Body of pancreas (tissue), 4 donors: Measurements from ENCODE around the gene PDE4D. TPM values are rescaled to one million over a fixed set of nuclear protein-coding genes. Genes with fewer than 3 reads are reported as not detected.
A peak's percentile ranks its signal among the peaks of the same experiment; 100 is the strongest.

Experiments
- ATAC-seq: fragments of 150-250 bp; one replicate; pipeline ENCODE4 v1.9.1; 2016
- DNase-seq, 4 donors: peaks; one replicate each; pipeline ENCODE4 v3.0.0-alpha.2; 2019
- H3K27ac ChIP-seq, 4 donors: fragments of 200-600 bp; sonication (generic); 1 replicate in 3 of 4; 2 replicates in 1 of 4; pipeline versions ENCODE4 v1.5.1 to v1.6.1; 2016 to 2019; ENCODE audit warnings: mild to moderate bottlenecking in 1 of 4, mixed read lengths in 1 of 4, moderate library complexity in 1 of 4
- H3K27me3 ChIP-seq, 2 donors: fragments of 200-600 bp; sonication (generic); one replicate each; pipeline ENCODE4 v1.6.0; 2016; ENCODE audit warnings: mild to moderate bottlenecking in 1 of 2
- H3K36me3 ChIP-seq, 2 donors: fragments of 200-600 bp; sonication (generic); replicated peaks in 1 of 2; 2 replicates each; pipeline ENCODE4 v1.5.1; 2016; ENCODE audit warnings: low read depth in 2 of 2; ENCODE audit not compliant: insufficient read depth in 1 of 2
- H3K4me1 ChIP-seq: fragments of 200-600 bp; sonication (generic); one replicate; pipeline ENCODE4 v1.6.0; 2016
- H3K4me3 ChIP-seq, 2 donors: fragments of 200-600 bp; sonication (generic); 1 replicate in 1 of 2; 2 replicates in 1 of 2; pipeline ENCODE4 v1.5.1; 2016 to 2019
- H3K9me3 ChIP-seq, 3 donors: fragments of 200-600 bp; sonication (generic); 1 replicate in 2 of 3; 2 replicates in 1 of 3; pipeline ENCODE4 v1.5.1; 2016
- CTCF ChIP-seq, 7 experiments: fragments of 450-650 bp in 4 of 7; fragments of 200-600 bp in 3 of 7; sonication (generic) in 3 of 7; IDR thresholded peaks; one replicate each; pipeline ENCODE4 v1.5.1; 2016 to 2019; ENCODE audit warnings: antibody characterized with exemption in 7 of 7
- POLR2A ChIP-seq, 3 donors: fragments of 450-650 bp; IDR thresholded peaks; one replicate each; pipeline ENCODE4 v1.6.1; 2016; ENCODE audit warnings: antibody characterized with exemption in 3 of 3, mild to moderate bottlenecking in 2 of 3
- whole genome bisulfite sequencing, 2 donors: methylation state at CpG; one replicate each; pipeline ENCODE4 v1.1.5; 2017; 5-methylcytosine and 5-hydroxymethylcytosine counted together
- intact Hi-C: fragments of 100-400 bp; cut with DNase I; formaldehyde crosslinking; loops from one replicate; pipeline ENCODE4 v1.15.1; 2023
- total RNA-seq, 2 donors: library from RNA; depleted of rRNA; stranded (reverse); fragments of >200 nt; gene quantifications; one replicate each; pipeline ENCODE4 v1.1.0, GENCODE V29; 2016

PDE4D gene
- total RNA-seq, 2 donors from 2014 or later = 8.6 to 9.2 TPM

GRCh38 chr5:59660737-59661136, 232.8 kb downstream of the PDE4D start:
- Histone ChIP-seq H3K36me3 (no peaks in the 10 kb centered on the region), H3K9me3 (no peaks in the 10 kb centered on the region), H3K4me3 (no peak overlapping the region), H3K4me1 (no peaks in the 10 kb centered on the region), H3K27me3 (no peaks in the 10 kb centered on the region), H3K27ac (no peak overlapping the region)
- TF ChIP-seq CTCF (IDR thresholded peaks at IDR 0.05) = peak in 5 of 7 experiments; percentile 19 to 41 (median 34)
- TF ChIP-seq POLR2A (IDR thresholded peaks at IDR 0.05) = no peak
- DNase-seq (no peak), ATAC-seq (no peak)
- intact Hi-C loops = loop anchor here (10.0 kb wide), 1 partner anchor 256 kb away; no protein-coding TSS in a partner anchor
- WGBS, 2 donors = 10 to 13% methylated on average over 1 of the region's 1 CpG

- intact Hi-C loops = no loop called here
- no peaks in the 10 kb centered on the region for H3K27me3 ChIP-seq
- TF ChIP-seq POLR2A (IDR thresholded peaks at IDR 0.05) (no peak), CTCF (IDR thresholded peaks at IDR 0.05) (no peak)
- no peaks in the 10 kb centered on the region for H3K36me3 ChIP-seq
- no peak for ATAC-seq
- H3K4me1 ChIP-seq = no peaks in the 10 kb centered on the region
- H3K27ac ChIP-seq = no peak overlapping the region
- no peak for DNase-seq
- WGBS, 2 donors = 79 to 82% methylated on average over 5 of the region's 5 CpGs
- no peaks in the 10 kb centered on the region for H3K9me3 ChIP-seq
- H3K4me3 ChIP-seq = no peak overlapping the region
Measured at GRCh38 chr5:59656351-59657254, 236.9 kb downstream of the PDE4D start.

DNA sequence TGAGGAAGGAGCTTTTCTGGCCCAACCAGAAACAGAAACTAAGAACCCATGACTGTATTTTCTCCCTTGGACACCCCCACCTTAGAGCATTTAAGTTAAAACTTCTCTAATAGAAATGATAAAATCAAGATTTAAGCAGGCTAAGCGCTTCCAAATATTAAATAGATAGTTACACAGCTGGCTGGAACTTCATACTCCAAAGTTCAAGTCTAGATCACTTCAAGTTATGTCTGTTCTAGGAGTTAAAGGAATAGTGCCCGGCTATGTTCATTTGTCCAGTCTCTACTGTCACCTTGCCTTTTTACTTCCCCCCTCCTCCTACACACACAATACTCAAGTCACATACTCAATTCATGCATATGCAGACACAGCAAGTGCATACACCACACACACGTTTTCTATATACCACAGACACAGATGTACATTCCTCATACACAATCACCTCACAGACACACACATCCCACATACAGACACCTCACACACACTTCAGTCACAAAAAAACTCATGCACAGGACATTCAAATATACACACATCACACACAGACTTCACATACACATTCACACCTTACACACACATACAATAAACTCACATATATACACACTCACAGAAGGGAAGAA, 237.7 kb downstream of the PDE4D start:
- H3K27me3 ChIP-seq = no peaks in the 10 kb centered on the region
- H3K9me3 ChIP-seq = no peaks in the 10 kb centered on the region
- H3K4me1 ChIP-seq = no peaks in the 10 kb centered on the region
- DNase-seq = no peak
- H3K27ac ChIP-seq = no peak overlapping the region
- no peaks in the 10 kb centered on the region for H3K36me3 ChIP-seq
- 70 to 77% methylated on average over 3 of the region's 3 CpGs for WGBS, 2 donors
- ATAC-seq = no peak
- TF ChIP-seq POLR2A (IDR thresholded peaks at IDR 0.05) (no peak), CTCF (IDR thresholded peaks at IDR 0.05) (no peak)
- no peak overlapping the region for H3K4me3 ChIP-seq
- intact Hi-C loops = no loop called here

DNA sequence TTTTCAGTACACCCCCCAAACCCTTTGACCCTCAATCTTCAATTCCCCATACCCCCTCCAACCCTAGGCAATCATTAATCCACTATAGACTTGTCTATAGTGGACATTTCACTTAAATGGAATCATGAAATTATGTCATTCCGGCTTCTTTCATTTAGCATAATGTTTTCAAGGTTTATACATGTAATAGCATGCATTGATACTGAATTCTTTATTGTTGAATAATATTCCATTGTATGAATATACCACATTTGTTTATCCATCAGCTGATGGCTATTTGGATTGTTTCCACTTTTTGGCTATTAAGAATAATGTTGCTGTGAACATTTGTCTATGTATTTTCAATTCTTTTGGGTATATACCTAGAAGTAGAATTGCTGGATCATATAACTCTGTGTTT, 238.8 kb downstream of the PDE4D start:
- Histone ChIP-seq H3K27ac (no peak overlapping the region), H3K4me1 (no peaks in the 10 kb centered on the region), H3K36me3 (no peaks in the 10 kb centered on the region), H3K4me3 (no peak overlapping the region), H3K9me3 (no peaks in the 10 kb centered on the region), H3K27me3 (no peaks in the 10 kb centered on the region)
- DNase-seq (no peak), ATAC-seq (no peak)
- WGBS, 2 donors = 94 to 97% methylated on average over 1 of the region's 1 CpG
- intact Hi-C loops = no loop called here
- TF ChIP-seq CTCF (IDR thresholded peaks at IDR 0.05) = no peak
